ENCODE data around the gene SORL1. TPM values are rescaled to one million over a fixed set of nuclear protein-coding genes. Genes with fewer than 3 reads are reported as not detected.
"Not testable (repeated sequence)": the region's sequence is repeated elsewhere in the genome, so short reads cannot be mapped to it uniquely, and the experiment has no call there.

Gene SORL1
- total RNA-seq, 2 experiments from 2014 or later: 179 to 195 TPM

- H3K36me3 Mint-ChIP-seq: peaks cover 28% of the 10 kb centered on the region
- POLR2A ChIA-PET: no interaction called here
- DNase-seq (no peak), ATAC-seq (ENCODE audit: low read depth) (no peak)
- no peak overlapping the region for H3K4me3 Mint-ChIP-seq
- no peaks in the 10 kb centered on the region for H3K27me3 Mint-ChIP-seq
- peaks cover 38% of the 10 kb centered on the region for H3K4me1 Mint-ChIP-seq
- H3K27ac Mint-ChIP-seq: no peak overlapping the region
- H3K9me3 Mint-ChIP-seq: no peaks in the 10 kb centered on the region
Measured at GRCh38 chr11:121478226-121478894, 26.2 kb downstream of the SORL1 start.

- no peak overlapping the region for H3K27ac Mint-ChIP-seq
- H3K27me3 Mint-ChIP-seq: no peaks in the 10 kb centered on the region
- no peak overlapping the region for H3K4me3 Mint-ChIP-seq
- H3K9me3 Mint-ChIP-seq: no peaks in the 10 kb centered on the region
- no peak for ATAC-seq (ENCODE audit: low read depth)
- peaks cover 44% of the 10 kb centered on the region for H3K4me1 Mint-ChIP-seq
- peaks cover 33% of the 10 kb centered on the region for H3K36me3 Mint-ChIP-seq
- no peak for DNase-seq
- POLR2A ChIA-PET: interaction anchor here (5.3 kb wide), 1 partner anchor 14 kb away, joined by 79 read pairs; no protein-coding TSS in a partner anchor
Measured at GRCh38 chr11:121478895-121479697, 27.0 kb downstream of the SORL1 start.

DNA sequence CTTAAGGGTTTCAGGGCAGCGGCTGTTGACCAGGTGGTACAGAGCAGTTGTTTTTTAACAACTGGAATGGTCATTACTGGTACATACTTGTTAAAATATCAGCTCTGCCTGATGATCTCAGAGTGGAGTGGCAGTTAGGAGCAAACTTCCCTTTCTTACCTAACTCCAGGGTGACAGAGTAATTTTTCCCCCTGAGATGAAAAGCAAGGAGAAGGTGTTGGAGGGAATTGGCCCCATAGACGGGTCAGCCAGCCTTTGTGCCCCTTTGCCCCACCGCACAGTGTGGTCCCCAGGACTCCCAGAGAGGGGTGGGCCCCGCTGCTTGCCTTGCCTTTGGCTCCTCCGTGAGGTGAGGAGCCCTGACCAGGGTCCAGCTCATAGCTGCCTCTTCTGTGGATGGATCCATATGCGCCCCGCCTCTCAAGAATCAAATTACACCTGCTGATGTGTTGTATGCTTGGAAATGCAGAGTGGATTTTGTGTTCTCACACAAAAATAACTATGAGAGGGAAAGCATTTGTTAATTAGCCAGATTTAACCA lies 27.7 kb downstream of the SORL1 start:
- POLR2A ChIA-PET: interaction anchor here (5.3 kb wide), 1 partner anchor 14 kb away, joined by 79 read pairs; no protein-coding TSS in a partner anchor
- peaks cover 47% of the 10 kb centered on the region for H3K4me1 Mint-ChIP-seq
- H3K36me3 Mint-ChIP-seq: peaks cover 35% of the 10 kb centered on the region
- no peaks in the 10 kb centered on the region for H3K27me3 Mint-ChIP-seq
- ATAC-seq (ENCODE audit: low read depth): no peak
- H3K27ac Mint-ChIP-seq: no peak overlapping the region
- H3K4me3 Mint-ChIP-seq: no peak overlapping the region
- no peaks in the 10 kb centered on the region for H3K9me3 Mint-ChIP-seq
- DNase-seq: no peak

- peaks cover 49% of the 10 kb centered on the region for H3K4me1 Mint-ChIP-seq
- H3K27me3 Mint-ChIP-seq, H3K9me3 Mint-ChIP-seq: not testable (repeated sequence)
- H3K36me3 Mint-ChIP-seq: peaks cover 39% of the 10 kb centered on the region
- POLR2A ChIA-PET: interaction anchor here (0.5 to 5.3 kb wide), 10 partner anchors 9 to 497 kb away, joined by 3 to 79 read pairs (median 4); partner anchors contain the start of genes SORL1 and SORL1-AS1
- H3K27ac Mint-ChIP-seq: peak overlapping the region; percentile 97
- ATAC-seq (ENCODE audit: low read depth): peak; percentile 88
- H3K4me3 Mint-ChIP-seq: peak overlapping the region; percentile 87
- DNase-seq: peak; percentile 43
Measured at GRCh38 chr11:121481484-121482230, 29.5 kb downstream of the SORL1 start.

DNA sequence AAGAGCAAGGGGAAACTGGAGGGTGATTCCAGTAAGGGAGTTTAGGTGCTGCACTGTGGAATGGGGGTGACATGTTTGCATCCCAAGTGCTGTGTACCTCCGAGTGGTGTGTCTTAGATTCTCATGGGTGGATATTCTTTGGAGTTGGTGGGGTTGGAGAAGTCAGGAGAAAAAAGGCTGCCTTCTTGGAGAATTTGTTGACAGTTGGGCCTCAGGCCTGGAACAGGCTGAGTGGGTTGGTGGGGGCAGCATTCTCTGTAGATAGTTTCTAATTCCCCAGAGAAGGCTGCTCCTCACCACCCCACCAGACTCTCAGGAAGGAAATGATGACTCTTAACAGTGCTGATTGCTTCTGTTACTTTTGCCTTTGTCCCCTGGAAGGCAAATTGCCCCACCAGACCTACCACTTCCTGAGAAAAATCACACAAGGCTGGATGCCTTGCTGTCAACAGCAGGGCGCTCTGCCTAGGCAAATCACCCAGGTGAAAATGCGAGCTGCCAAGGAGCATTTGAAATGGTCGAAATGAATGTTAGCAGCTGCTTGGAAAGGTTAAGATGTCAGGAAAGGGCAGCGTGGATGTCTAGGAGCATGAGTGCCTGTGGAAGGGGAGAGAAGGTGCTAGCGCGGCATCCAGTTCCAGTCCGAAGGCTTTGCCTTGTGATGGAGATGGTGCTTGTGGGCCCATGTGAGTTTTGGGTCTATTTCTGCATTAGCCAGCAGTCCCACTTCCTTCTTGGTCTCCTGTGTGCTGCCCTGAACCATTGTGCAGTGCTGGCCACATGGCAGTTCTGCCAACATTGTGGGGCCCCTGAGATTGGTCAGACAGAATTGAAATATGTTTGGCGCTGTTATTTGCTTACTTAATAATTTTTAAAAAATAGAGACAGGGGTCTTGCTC lies 30.4 kb downstream of the SORL1 start:
- H3K4me3 Mint-ChIP-seq: peak overlapping the region; percentile 87
- H3K4me1 Mint-ChIP-seq: peaks cover 50% of the 10 kb centered on the region
- no peaks in the 10 kb centered on the region for H3K9me3 Mint-ChIP-seq
- peak overlapping the region; percentile 97 for H3K27ac Mint-ChIP-seq
- peaks cover 43% of the 10 kb centered on the region for H3K36me3 Mint-ChIP-seq
- POLR2A ChIA-PET: interaction anchor here (1.3 to 5.3 kb wide), 6 partner anchors 17 to 62 kb away, joined by 4 to 79 read pairs (median 11); partner anchors contain the start of genes SORL1 and SORL1-AS1
- ATAC-seq (ENCODE audit: low read depth): peak; percentile 86
- H3K27me3 Mint-ChIP-seq: no peaks in the 10 kb centered on the region
- DNase-seq: peak; percentile 66

DNA sequence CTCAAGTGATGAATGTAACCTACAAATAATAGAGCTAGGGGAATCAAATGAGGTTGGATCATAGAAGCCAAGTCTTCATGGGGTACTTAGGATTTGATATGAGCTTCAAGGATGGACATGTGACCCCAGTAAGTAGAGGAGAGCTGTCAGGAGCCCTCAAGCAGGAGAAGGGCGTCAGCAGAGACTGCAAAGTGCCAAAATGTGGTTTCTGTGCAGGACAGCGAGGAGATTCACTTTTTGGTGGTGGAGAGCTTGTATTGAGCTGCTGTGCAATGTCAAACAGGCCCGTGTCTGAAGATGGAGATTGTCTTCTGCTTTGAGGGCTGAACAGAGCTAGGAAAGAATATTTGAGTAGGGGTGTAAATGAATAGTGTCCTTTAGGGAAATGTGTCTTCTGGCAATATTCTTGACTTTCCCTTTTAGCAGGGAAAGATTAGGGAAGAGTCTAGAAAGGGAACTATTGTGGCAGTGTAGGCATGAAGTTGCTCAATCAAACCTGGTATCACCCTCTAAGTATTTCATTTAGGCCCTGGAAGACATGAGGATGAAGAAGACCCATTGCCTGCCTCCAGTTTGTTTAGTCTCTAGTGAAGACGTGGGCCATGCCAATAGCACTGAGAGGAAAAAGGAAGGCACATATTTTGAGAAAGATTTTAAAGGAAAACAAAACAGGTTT lies 31.8 kb downstream of the SORL1 start:
- ATAC-seq (ENCODE audit: low read depth): no peak
- peak overlapping the region; percentile 97 for H3K27ac Mint-ChIP-seq
- no peaks in the 10 kb centered on the region for H3K27me3 Mint-ChIP-seq
- peaks cover 51% of the 10 kb centered on the region for H3K4me1 Mint-ChIP-seq
- POLR2A ChIA-PET: interaction anchor here (0.6 to 5.3 kb wide), 5 partner anchors 19 to 61 kb away, joined by 3 to 79 read pairs (median 5); no protein-coding TSS in a partner anchor
- no peak for DNase-seq
- H3K36me3 Mint-ChIP-seq: peaks cover 43% of the 10 kb centered on the region
- peak overlapping the region; percentile 58 for H3K4me3 Mint-ChIP-seq
- no peaks in the 10 kb centered on the region for H3K9me3 Mint-ChIP-seq

DNA sequence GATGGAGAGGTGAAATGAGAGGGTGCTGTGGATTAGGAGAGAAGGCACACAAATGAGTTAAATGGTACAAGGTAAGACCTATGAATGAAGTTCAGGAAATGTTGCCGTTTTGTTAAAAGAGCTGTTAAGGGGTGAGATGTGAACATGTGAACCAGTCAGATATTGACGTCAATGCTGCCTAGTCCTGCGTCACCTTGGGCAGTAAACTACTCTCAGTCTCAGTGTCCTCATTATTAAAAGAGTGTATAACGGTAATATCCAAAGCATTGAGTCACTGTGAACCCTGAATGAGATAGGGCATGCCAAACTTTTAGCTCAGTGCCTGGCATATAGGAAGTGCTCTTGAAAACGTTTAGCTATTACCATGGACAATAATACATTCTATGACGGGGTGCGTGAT lies 33.1 kb downstream of the SORL1 start:
- Mint-ChIP-seq H3K27me3 (no peaks in the 10 kb centered on the region), H3K27ac (peak overlapping the region; percentile 74), H3K9me3 (no peaks in the 10 kb centered on the region), H3K4me3 (no peak overlapping the region), H3K36me3 (peaks cover 53% of the 10 kb centered on the region), H3K4me1 (peaks cover 46% of the 10 kb centered on the region)
- ATAC-seq (ENCODE audit: low read depth): no peak
- POLR2A ChIA-PET: interaction anchor here (0.6 kb wide), 1 partner anchor 17 kb away, joined by 3 read pairs; no protein-coding TSS in a partner anchor
- DNase-seq: no peak

DNA sequence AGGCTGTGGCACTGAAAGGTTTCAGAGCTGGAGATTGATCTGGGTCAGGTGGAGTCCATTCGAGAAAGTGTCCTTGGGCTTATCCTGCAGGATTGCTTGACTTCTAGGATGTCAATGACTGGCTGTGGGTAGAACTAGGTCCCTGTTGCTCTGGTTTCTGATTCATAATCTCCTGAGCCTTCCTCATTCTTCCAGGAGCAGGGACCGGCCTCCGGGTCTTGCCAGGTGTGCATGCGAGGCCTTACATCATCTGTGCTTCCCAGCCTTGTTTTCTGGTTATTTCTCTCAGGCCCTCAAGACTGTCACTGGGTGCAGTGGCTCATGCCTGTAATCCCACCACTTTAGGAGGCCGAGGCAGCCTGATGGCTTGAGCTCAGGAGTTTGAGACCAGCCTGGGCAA lies 33.9 kb downstream of the SORL1 start:
- Mint-ChIP-seq H3K36me3 (peaks cover 55% of the 10 kb centered on the region), H3K4me1 (peaks cover 47% of the 10 kb centered on the region), H3K27me3 (no peaks in the 10 kb centered on the region), H3K4me3 (no peak overlapping the region), H3K27ac (peak overlapping the region; percentile 28), H3K9me3 (no peaks in the 10 kb centered on the region)
- POLR2A ChIA-PET: interaction anchor here (0.6 kb wide), 1 partner anchor 18 kb away, joined by 3 read pairs; no protein-coding TSS in a partner anchor
- no peak for DNase-seq
- ATAC-seq (ENCODE audit: low read depth): no peak

DNA sequence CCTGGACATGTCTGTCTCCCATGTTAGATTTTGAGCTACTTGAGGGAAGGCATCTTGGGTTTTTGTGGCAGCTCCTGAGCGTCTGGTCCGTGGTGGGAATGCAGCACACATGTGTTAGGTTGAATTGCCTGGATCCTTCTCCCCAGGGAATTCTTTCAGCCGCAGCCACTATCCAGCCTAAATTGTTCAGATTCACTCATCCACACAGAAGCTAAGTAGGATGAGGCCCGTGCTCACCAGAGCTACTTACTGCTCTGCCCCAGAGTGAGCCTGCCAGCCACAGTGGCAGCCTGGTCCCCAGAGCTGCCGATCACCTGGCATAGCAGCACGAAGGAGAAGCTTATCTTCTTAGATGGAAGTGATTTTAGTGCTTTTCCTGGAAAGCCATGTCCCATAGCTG lies 35.1 kb downstream of the SORL1 start:
- H3K27ac Mint-ChIP-seq: peak overlapping the region; percentile 37
- POLR2A ChIA-PET: no interaction called here
- no peaks in the 10 kb centered on the region for H3K9me3 Mint-ChIP-seq

DNA sequence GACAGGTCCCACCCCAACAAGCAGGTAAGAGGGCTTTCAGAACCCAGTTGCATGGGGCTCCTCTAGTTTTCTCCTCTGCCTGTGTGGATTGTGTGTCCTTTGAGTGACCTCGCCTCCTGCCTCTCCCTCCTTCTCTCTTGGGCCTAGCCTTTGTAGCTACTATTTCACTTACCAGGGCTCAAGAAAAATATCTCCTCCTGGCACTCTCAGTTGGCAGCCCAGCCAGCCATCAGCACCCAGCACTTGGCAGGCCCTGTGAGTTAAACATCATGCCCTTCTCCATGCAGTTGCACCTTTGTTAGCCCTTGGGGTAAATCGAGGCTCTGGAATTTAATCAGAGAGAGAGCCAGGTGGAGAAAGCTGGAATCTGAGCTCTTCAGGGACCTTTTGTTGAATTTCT lies 36.1 kb downstream of the SORL1 start:
- Mint-ChIP-seq H3K9me3 (no peaks in the 10 kb centered on the region), H3K27me3 (no peaks in the 10 kb centered on the region), H3K4me3 (no peak overlapping the region), H3K4me1 (peaks cover 37% of the 10 kb centered on the region), H3K27ac (peak overlapping the region; percentile 62), H3K36me3 (peaks cover 69% of the 10 kb centered on the region)
- ATAC-seq (ENCODE audit: low read depth) (no peak), DNase-seq (no peak)
- POLR2A ChIA-PET: no interaction called here

More for the DNA sequence above, 35.1 kb downstream of the SORL1 start:
- Mint-ChIP-seq H3K36me3 (peaks cover 63% of the 10 kb centered on the region), H3K27me3 (no peaks in the 10 kb centered on the region), H3K4me1 (peaks cover 46% of the 10 kb centered on the region), H3K4me3 (no peak overlapping the region)
- DNase-seq (no peak), ATAC-seq (ENCODE audit: low read depth) (no peak)

GRCh38 chr11:121488641-121489040 lies 36.5 kb downstream of the SORL1 start:
- Mint-ChIP-seq H3K27ac (peak overlapping the region; percentile 62), H3K4me1 (peaks cover 35% of the 10 kb centered on the region), H3K4me3 (no peak overlapping the region), H3K36me3 (peaks cover 72% of the 10 kb centered on the region), H3K9me3 (no peaks in the 10 kb centered on the region), H3K27me3 (no peaks in the 10 kb centered on the region)
- DNase-seq (no peak), ATAC-seq (ENCODE audit: low read depth) (no peak)
- POLR2A ChIA-PET: no interaction called here

GRCh38 chr11:121489823-121490222 lies 37.7 kb downstream of the SORL1 start:
- Mint-ChIP-seq H3K9me3 (no peaks in the 10 kb centered on the region), H3K4me3 (no peak overlapping the region), H3K4me1 (peaks cover 34% of the 10 kb centered on the region), H3K36me3 (peaks cover 71% of the 10 kb centered on the region), H3K27ac (peak overlapping the region; percentile 3), H3K27me3 (no peaks in the 10 kb centered on the region)
- POLR2A ChIA-PET: no interaction called here
- DNase-seq (no peak), ATAC-seq (ENCODE audit: low read depth) (no peak)
